ENCODE data around the gene LRIG1.

DNA sequence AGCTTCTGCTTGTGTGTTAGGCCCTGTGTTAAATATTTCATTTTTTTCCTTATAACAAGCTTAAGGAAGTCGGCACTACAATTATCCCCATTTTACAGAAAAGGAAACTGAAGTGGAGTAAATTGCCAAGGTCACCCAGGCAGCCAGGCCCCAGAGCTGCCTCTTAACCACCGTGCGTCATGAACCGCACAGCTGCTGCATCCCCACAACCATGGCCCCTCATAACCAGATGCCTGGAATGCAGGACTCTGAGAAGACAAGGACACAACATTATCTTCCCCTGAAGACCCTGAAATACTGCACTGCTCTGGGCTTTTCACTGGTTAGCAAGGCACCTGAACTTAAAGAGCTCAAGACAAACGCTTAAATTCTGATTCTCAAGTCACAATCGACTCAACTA lies 14.6 kb downstream of the LRIG1 start:
- TF ChIP-seq, protein P1, sequence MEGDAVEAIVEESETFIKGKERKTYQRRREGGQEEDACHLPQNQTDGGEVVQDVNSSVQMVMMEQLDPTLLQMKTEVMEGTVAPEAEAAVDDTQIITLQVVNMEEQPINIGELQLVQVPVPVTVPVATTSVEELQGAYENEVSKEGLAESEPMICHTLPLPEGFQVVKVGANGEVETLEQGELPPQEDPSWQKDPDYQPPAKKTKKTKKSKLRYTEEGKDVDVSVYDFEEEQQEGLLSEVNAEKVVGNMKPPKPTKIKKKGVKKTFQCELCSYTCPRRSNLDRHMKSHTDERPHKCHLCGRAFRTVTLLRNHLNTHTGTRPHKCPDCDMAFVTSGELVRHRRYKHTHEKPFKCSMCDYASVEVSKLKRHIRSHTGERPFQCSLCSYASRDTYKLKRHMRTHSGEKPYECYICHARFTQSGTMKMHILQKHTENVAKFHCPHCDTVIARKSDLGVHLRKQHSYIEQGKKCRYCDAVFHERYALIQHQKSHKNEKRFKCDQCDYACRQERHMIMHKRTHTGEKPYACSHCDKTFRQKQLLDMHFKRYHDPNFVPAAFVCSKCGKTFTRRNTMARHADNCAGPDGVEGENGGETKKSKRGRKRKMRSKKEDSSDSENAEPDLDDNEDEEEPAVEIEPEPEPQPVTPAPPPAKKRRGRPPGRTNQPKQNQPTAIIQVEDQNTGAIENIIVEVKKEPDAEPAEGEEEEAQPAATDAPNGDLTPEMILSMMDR (IDR thresholded peaks at IDR 0.05), result no peak
- TF ChIP-seq POLR2A (IDR thresholded peaks at IDR 0.05), result no peak
- no peak for TF ChIP-seq EP300 (IDR thresholded peaks at IDR 0.05)
- TF ChIP-seq POLR2AphosphoS5 (IDR thresholded peaks at IDR 0.05), result no peak

All from sigmoid colon (tissue), 4 donors.